GM21390 (cell line): ENCODE results near the gene KRTAP4-5.
"Not testable (repeated sequence)": the region's sequence is repeated elsewhere in the genome, so short reads cannot be mapped to it uniquely, and the experiment has no call there.

Experiments
- ATAC-seq: cut with Tn5 transposase; IDR thresholded peaks from one replicate; pipeline ENCODE4 v1.9.1; 2021; ENCODE audit not compliant: unreplicated experiment

KRTAP4-5 gene

DNA sequence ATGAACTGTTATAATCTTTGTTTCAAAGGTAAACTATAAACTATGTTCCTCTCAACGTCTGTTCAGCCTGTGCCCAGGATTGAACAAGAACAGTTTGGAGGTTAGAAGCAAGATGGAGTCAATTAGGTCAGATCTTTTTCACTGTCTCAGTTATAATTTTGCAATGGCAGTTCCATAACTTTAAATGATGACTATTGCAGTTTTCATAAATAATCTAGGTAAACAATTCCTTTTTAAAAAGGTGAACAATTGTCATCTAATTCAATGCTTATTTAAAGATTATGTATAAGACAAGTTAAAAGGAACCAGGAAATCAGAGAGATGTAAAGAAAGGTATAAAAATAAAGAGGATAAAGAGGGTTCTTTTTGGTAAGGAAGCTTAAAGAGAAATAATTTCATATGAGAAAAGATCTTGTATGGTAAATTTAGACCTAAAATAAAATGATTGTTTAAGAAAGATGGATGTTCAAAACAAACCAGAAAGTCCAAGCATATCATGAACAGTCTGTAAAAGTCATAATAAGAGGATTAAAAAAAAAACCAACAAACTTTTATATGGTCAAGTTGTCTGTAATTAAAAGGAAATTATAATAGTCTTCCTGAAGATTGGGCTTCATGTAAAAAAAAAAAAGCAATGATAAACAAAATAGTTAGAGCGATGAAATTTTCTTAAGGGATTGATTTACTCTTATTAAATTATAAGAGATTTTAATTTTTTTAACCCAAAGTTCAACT is 38.3 kb downstream of the KRTAP4-5 start:
- no peak for ATAC-seq

DNA sequence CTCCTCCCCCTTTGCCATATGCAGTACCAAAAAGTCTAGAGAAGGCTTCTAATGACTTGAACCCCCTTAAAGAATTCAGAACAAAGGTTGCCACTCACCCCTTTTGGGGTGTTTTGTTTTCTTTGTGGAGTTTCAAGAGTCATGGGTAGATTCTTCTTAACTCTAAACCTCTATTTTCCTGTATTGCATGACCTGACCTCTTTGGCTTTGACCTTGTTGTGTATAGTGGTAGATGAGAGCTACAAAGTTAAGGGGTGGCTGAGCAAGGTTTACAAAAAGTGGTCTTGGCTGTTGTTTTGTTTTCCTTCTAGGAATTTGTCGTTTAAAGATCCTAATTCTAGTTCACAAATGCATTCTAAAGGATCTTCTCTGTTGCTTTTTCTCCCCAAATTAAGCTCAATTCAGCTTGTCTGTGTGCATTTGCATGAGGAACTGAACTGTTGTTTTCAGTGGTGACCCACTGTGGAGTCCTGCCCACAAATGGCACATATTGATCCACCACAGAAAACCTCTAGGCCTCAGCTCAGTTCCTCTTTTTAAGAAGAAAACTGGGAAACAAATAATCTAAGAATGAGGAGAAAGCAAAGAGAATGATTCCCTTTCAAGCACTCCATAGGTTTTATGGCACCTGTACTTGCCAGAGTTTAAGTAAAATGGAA is 40.8 kb downstream of the KRTAP4-5 start:
- not testable (repeated sequence) for ATAC-seq

DNA sequence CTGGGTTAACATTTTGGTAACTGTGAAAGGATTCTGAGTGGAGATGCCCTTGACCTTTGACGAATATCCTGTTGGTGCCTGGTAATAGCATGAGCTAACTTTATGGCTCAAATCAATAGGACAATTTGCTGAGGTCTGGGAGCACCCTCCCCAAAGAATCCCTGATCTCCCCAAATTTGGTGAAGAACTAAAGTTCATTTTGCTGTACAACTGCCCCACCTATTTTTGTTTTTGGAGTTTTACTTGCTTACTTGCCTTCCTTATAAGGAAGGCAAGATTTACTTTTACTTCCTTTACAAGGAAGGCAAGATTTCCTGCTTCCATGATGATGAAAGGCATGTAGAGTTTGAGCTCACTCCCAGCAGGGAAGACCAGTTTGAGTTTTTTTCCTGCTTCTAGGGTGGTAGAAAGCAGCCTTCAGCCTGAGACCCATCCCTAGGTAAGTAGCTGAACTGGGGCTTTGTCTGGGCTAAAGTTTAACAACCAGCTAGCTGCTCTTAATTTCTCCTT is 41.6 kb downstream of the KRTAP4-5 start:
- no peak for ATAC-seq

DNA sequence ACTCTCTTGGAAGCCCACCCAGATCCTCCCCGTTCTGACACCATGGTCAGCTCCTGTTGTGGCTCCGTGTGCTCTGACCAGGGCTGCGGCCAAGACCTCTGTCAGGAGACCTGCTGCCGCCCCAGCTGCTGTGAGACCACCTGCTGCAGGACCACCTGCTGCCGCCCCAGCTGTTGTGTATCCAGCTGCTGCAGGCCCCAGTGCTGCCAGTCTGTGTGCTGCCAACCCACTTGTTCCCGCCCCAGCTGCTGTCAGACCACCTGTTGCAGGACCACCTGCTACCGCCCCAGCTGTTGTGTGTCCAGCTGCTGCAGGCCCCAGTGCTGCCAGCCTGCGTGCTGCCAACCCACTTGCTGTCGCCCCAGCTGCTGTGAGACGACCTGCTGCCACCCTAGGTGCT is 44.3 kb downstream of the KRTAP4-5 start, which contains the start of gene KRTAP4-9:
Gene KRTAP4-9, plus strand, starts transcription at position 43 of the 400 bp plus-strand sequence. Its CDS starts 0 bp downstream, at position 43.
- ATAC-seq = not testable (repeated sequence)

- ATAC-seq = not testable (repeated sequence)
Measured at GRCh38 chr17:41104386-41105038, 45.1 kb downstream of the KRTAP4-5 start.

DNA sequence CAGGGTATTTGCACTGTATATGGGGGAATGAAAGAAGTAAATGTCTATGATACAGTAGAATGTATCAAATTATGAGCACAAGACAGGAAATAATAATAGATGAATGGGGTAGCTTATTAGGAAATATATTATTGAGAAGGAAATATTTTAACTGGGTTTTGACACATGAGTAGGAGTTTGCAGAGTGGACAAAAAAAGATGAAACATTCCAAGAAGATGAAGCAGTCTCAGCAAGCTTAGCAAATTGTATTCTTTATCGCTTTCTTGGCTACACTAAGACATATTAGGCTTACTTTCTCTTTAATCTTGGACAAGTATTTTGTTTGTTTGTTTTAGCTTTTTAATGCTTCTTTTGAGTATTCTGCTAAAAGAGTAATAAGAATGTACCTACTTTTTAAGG is 45.7 kb downstream of the KRTAP4-5 start:
- no peak for ATAC-seq

GRCh38 chr17:41101586-41102259 is 47.9 kb downstream of the KRTAP4-5 start, which contains the start of gene KRTAP4-16:
TSS of gene KRTAP4-16 (minus strand) at chr17:41102209. CDS start at chr17:41102209, 0 bp downstream.
- ATAC-seq = no peak

- not testable (repeated sequence) for ATAC-seq
Measured at GRCh38 chr17:41099682-41100480, 49.7 kb downstream of the KRTAP4-5 start.
